H1 (cell line): Measurements from ENCODE around the gene SLC7A8. TPM values are rescaled to one million over a fixed set of nuclear protein-coding genes. Genes with fewer than 3 reads are reported as not detected.

Experiments
- CHD7 ChIP-seq: fragments of 300-600 bp; sonication (generic); IDR thresholded peaks from 2 replicates; pipeline ENCODE4 v1.7.1; 2012; ENCODE audit warnings: low read length, moderate library complexity, mild to moderate bottlenecking, inconsistent platforms; ENCODE audit not compliant: insufficient replicate concordance
- EP300 ChIP-seq, 2 experiments: IDR thresholded peaks; 1 replicate in 1 of 2; 2 replicates in 1 of 2; pipeline ENCODE4 v1.6.1; 2011 to 2012; ENCODE audit warnings: low read depth in 2 of 2, low read length in 2 of 2, mild to moderate bottlenecking in 2 of 2, borderline replicate concordance in 1 of 2, inconsistent platforms in 1 of 2, moderate library complexity in 1 of 2
- GTF2F1 ChIP-seq: IDR thresholded peaks from 2 replicates; pipeline ENCODE4 v1.6.1; 2012; ENCODE audit warnings: low read depth, low read length, improper control_type of control experiment, borderline replicate concordance
- KDM5A ChIP-seq: fragments of 200-600 bp; IDR thresholded peaks from 2 replicates; pipeline ENCODE4 v1.7.1; 2012; ENCODE audit warnings: mild to moderate bottlenecking, low read length, inconsistent platforms, mixed read lengths
- RBBP5 ChIP-seq: IDR thresholded peaks from 2 replicates; pipeline ENCODE4 v1.7.1; 2012; ENCODE audit warnings: low read depth, mild to moderate bottlenecking, inconsistent platforms, low read length, moderate library complexity, borderline replicate concordance
- SIN3A ChIP-seq, 2 experiments: IDR thresholded peaks in 1 of 2; conservative IDR thresholded peaks in 1 of 2; 2 replicates each; pipeline ENCODE4 v1.6.1; 2011 to 2012; ENCODE audit warnings: low read length in 2 of 2, improper control_type of control experiment in 1 of 2, low read depth in 1 of 2, mild to moderate bottlenecking in 1 of 2
- TAF1 ChIP-seq: IDR thresholded peaks from 2 replicates; pipeline ENCODE4 v1.6.1; 2011; ENCODE audit warnings: mild to moderate bottlenecking, low read depth, low read length
- TBP ChIP-seq: IDR thresholded peaks from 2 replicates; pipeline ENCODE4 v1.6.1; 2011; ENCODE audit warnings: low read depth, low read length, improper control_type of control experiment
- USF2 ChIP-seq: IDR thresholded peaks from 2 replicates; pipeline ENCODE4 v1.6.1; 2011; ENCODE audit warnings: low read length, improper control_type of control experiment
- polyA plus RNA-seq, 7 experiments: library from polyadenylated mRNA; depleted of rRNA in 3 of 7; stranded (reverse) in 5 of 7; unstranded in 2 of 7; fragments of >200 nt in 5 of 7; fragments of 200-250 nt in 2 of 7; gene quantifications; 1 replicate in 5 of 7; 2 replicates in 1 of 7; 4 replicates in 1 of 7; pipeline versions ENCODE4 v1.2.1 to v1.2.3, GENCODE V29; 2011 to 2013; ENCODE audit warnings: missing spikeins in 2 of 7, mixed read lengths in 2 of 7
- total RNA-seq: library from RNA; stranded (reverse); fragmentation: NEBNext Ultra II Directional; extraction: Animal tissue kit (Norgen Biotek cat#: 25700); gene quantifications from 2 replicates; pipeline ENCODE4 v1.2.1, GENCODE V29; 2021

The SLC7A8 gene
- total and polyA plus RNA-seq, 2 of the 8 experiments (the other 6 are each of a cell fraction or from before 2014, with no cell fraction given): 182 to 204 TPM

GRCh38 chr14:23080474-23080873 lies 103.0 kb downstream of the SLC7A8 start (continued):
- no peak for TF ChIP-seq CHD7
- TF ChIP-seq SIN3A (conservative IDR thresholded peaks at IDR 0.05 in 1 of 2, IDR thresholded peaks at IDR 0.05 in 1 of 2; ENCODE audit: low read depth in 1 of 2, low read length in 2 of 2): no peak
- TF ChIP-seq EP300 (IDR thresholded peaks at IDR 0.05; ENCODE audit: borderline replicate concordance in 1 of 2, low read depth in 2 of 2, low read length in 2 of 2): no peak
- TF ChIP-seq KDM5A: no peak
- TF ChIP-seq GTF2F1: no peak
- no peak for TF ChIP-seq RBBP5
- TF ChIP-seq TAF1: no peak
- TF ChIP-seq USF2: no peak
- TF ChIP-seq TBP: no peak
- TF ChIP-seq, all 59 proteins: peak for 0
